HepG2 (cell line): ENCODE data around the gene PAXX. TPM values are rescaled to one million over a fixed set of nuclear protein-coding genes. Genes with fewer than 3 reads are reported as not detected.
A peak's percentile ranks its signal among the peaks of the same experiment; 100 is the strongest.

Experiments used
- ATAC-seq: fragments of 200-7000 bp; cut with Tn5 transposase; 3 replicates; pipeline ENCODE4 v1.9.1; 2020; ENCODE audit warnings: mild to moderate bottlenecking, moderate library complexity
- BruUV-seq: library from RNA; stranded (reverse); fragments of 400-500 nt; replicated peaks from 2 replicates; lab custom pipeline; 2021; lab: Mats Ljungman, UMichigan
- CTCF ChIA-PET: fragments of 300-600 bp; formaldehyde crosslinking; extraction: SDS; loops from one replicate; lab custom pipeline; 2021; ENCODE audit warnings: low total read pairs, inconsistent platforms, low intra/inter-chr PET ratio; lab: Yijun Ruan, JAX
- POLR2A ChIA-PET: fragments of 350-600 bp; sonication (Branson Sonifier 250); formaldehyde crosslinking; loops from one replicate; lab custom pipeline; 2020; ENCODE audit warnings: antibody characterized with exemption, inconsistent platforms; lab: Yijun Ruan, JAX
- DNase-seq: peaks from one replicate; pipeline ENCODE4 v3.0.0-alpha.2; 2015; ENCODE audit warnings: low spot score
- FAIRE-seq: peaks from 3 replicates; lab custom pipeline; 2011; peaks lifted over from hg19 to GRCh38; lab: Jason Lieb, UNC
- H2AFZ ChIP-seq: one replicate; pipeline ENCODE4 v1.6.1; 2011; ENCODE audit warnings: low read length, inconsistent platforms
- H3K27ac ChIP-seq: fragments of 300-600 bp; 3 replicates; pipeline ENCODE4 v1.8.0; 2011; ENCODE audit warnings: mixed run types, mild to moderate bottlenecking, mixed read lengths, low read length, inconsistent platforms; ENCODE audit not compliant: insufficient read depth; ENCODE audit errors: extremely low read length
- H3K27me3 ChIP-seq, 2 experiments: fragments of 200-600 bp in 1 of 2; 2 replicates in 1 of 2; 3 replicates in 1 of 2; pipeline versions ENCODE4 v1.6.0 to v1.8.0; 2011; ENCODE audit warnings: low read length in 2 of 2, mild to moderate bottlenecking in 2 of 2, moderate library complexity in 2 of 2, inconsistent platforms in 1 of 2; ENCODE audit not compliant: insufficient read depth in 2 of 2, control insufficient read depth in 1 of 2
- H3K36me3 ChIP-seq, 2 experiments: fragments of 200-600 bp in 1 of 2; replicated peaks in 1 of 2; 2 replicates in 1 of 2; 3 replicates in 1 of 2; pipeline versions ENCODE4 v1.5.1 to v1.8.0; 2011; ENCODE audit warnings: low read length in 2 of 2, inconsistent platforms in 1 of 2; ENCODE audit not compliant: insufficient read depth in 2 of 2, control insufficient read depth in 1 of 2
- H3K4me1 ChIP-seq: 2 replicates; pipeline ENCODE4 v1.5.1; 2012; ENCODE audit warnings: low read length, inconsistent platforms; ENCODE audit not compliant: insufficient read depth
- H3K4me2 ChIP-seq: 2 replicates; pipeline ENCODE4 v1.6.0; 2011; ENCODE audit warnings: low read depth, low read length, inconsistent platforms
- H3K4me3 ChIP-seq, 3 experiments: fragments of 200-600 bp in 1 of 3; sonication (generic), shearing (Covaris generic) in 1 of 3; replicated peaks in 1 of 3; 2 replicates each; pipeline ENCODE4 v1.5.1; 2011 to 2016; ENCODE audit warnings: low read length in 3 of 3, inconsistent platforms in 2 of 3, low read depth in 2 of 3, mild to moderate bottlenecking in 2 of 3, control low read depth in 1 of 3, mixed read lengths in 1 of 3; ENCODE audit not compliant: insufficient read depth in 1 of 3
- H3K79me2 ChIP-seq: one replicate; pipeline ENCODE4 v1.6.1; 2011; ENCODE audit warnings: low read length, inconsistent platforms; ENCODE audit not compliant: insufficient read depth
- H3K9ac ChIP-seq: 2 replicates; pipeline ENCODE4 v1.6.0; 2011; ENCODE audit warnings: mild to moderate bottlenecking, low read depth, low read length, inconsistent platforms; ENCODE audit not compliant: insufficient read depth
- H3K9me3 ChIP-seq: 2 replicates; pipeline ENCODE4 v1.5.1; 2012; ENCODE audit warnings: mild to moderate bottlenecking, low read length
- H4K20me1 ChIP-seq: 2 replicates; pipeline ENCODE4 v1.6.0; 2011; ENCODE audit warnings: inconsistent platforms, mild to moderate bottlenecking, low read length, moderate library complexity; ENCODE audit not compliant: insufficient read depth
- BHLHE40 ChIP-seq: IDR thresholded peaks from 2 replicates; pipeline ENCODE4 v1.6.1; 2011; ENCODE audit warnings: low read length, improper control_type of control experiment
- MNT ChIP-seq: fragments of 450-650 bp; IDR thresholded peaks from 2 replicates; pipeline ENCODE4 v1.6.1; 2016
- THAP11 ChIP-seq: IDR thresholded peaks from 2 replicates; pipeline ENCODE4 v1.6.1; 2016; ENCODE audit warnings: missing biosample characterization, missing genetic modification reagents
- ZNF598 ChIP-seq: sonication (generic); formaldehyde crosslinking; IDR thresholded peaks from 2 replicates; pipeline ENCODE4 v1.5.1; 2020; ENCODE audit warnings: mild to moderate bottlenecking, missing genetic modification reagents, borderline replicate concordance
- WGBS: methylation state at CpG from one replicate; pipeline ENCODE4 v1.1.6; 2017; ENCODE audit warnings: low lambda C conversion rate; 5-methylcytosine and 5-hydroxymethylcytosine counted together
- in situ Hi-C: cut with HindIII; loops from 2 replicates; pipeline ENCODE4 v1.10.0; 2017; ENCODE audit warnings: low pct_unique_long_range_greater_than_20kb; ENCODE audit not compliant: extremely low pct_ligation_motif_present
- intact Hi-C: fragments of 100-400 bp; cut with micrococcal nuclease; formaldehyde crosslinking; loops from one replicate; pipeline ENCODE4 v1.10.0; 2022; ENCODE audit not compliant: unreplicated experiment
- polyA plus RNA-seq, 8 experiments: library from polyadenylated mRNA; depleted of rRNA in 3 of 8; stranded (reverse) in 7 of 8; unstranded in 1 of 8; fragments of >200 nt; fragmentation: Illumina TruSeq in 4 of 8; extraction: Trizol in 4 of 8; gene quantifications; 2 replicates each; pipeline versions ENCODE4 v1.2.1 to v1.2.3, GENCODE V29; 2011 to 2016; ENCODE audit warnings: low read depth in 4 of 8, missing spikeins in 1 of 8, mixed read lengths in 1 of 8; ENCODE audit not compliant: insufficient read depth in 1 of 8
- total RNA-seq, 5 experiments: library from RNA; depleted of rRNA; stranded (reverse); fragments of >200 nt; fragmentation: Illumina TruSeq; extraction: Trizol; gene quantifications; 2 replicates each; pipeline ENCODE4 v1.2.3, GENCODE V29; 2016; ENCODE audit warnings: low read depth in 1 of 5
- TF ChIP-seq, protein P1 (sequence below): IDR thresholded peaks from 2 replicates; pipeline ENCODE4 v1.6.1; 2016; ENCODE audit warnings: missing compliant biosample characterization, missing genetic modification reagents, borderline replicate concordance

Gene PAXX
- total and polyA plus RNA-seq, 2 of the 13 experiments (the other 11 are each of a cell fraction or from before 2014, with no cell fraction given) = 14.0 to 31.9 TPM

GRCh38 chr9:136962163-136962562 lies 30.1 kb upstream of the PAXX start (continued):
- TF ChIP-seq THAP11 (CRISPR knock-in tag) = no peak

DNA sequence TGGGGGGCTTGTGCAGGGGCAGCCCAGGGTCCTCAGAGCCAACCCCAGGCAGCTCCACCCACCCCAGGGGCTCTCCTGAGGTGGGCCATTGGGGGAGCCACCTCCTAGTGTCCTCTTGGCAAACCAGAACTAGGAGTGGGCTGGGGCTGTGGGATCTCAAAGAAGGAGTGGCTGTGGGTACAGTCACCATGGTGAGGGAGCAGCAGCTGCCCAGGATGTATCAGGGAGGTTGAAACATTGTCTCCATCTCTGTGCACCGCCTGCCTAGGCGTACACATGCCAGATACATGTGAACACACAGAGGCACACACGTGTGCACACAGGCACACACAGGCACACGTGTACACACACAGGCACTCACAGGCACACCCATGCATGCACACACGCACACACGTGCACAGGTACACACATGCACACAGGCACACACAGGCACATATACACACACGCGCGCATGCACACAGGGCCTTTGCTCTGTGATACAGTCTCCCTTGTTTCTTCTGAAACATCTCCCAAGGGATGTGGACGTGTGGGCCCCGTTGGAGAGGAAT lies 29.4 kb upstream of the PAXX start:
- Histone ChIP-seq H2AFZ (no peak overlapping the region), H4K20me1 (no peaks in the 10 kb centered on the region), H3K4me3 (no peak overlapping the region), H3K4me1 (peaks cover 16% of the 10 kb centered on the region), H3K9me3 (no peaks in the 10 kb centered on the region), H3K27me3 (peaks cover 14 to 52% of the 10 kb centered on the region in 2 experiments), H3K4me2 (no peak overlapping the region), H3K36me3 (no peaks in the 10 kb centered on the region), H3K9ac (no peak overlapping the region), H3K79me2 (no peaks in the 10 kb centered on the region), H3K27ac (no peak overlapping the region)
- CTCF ChIA-PET = no interaction called here
- TF ChIP-seq MNT = peak; percentile 91
- TF ChIP-seq ZNF598 (CRISPR knock-in tag) = no peak
- TF ChIP-seq, protein P1, sequence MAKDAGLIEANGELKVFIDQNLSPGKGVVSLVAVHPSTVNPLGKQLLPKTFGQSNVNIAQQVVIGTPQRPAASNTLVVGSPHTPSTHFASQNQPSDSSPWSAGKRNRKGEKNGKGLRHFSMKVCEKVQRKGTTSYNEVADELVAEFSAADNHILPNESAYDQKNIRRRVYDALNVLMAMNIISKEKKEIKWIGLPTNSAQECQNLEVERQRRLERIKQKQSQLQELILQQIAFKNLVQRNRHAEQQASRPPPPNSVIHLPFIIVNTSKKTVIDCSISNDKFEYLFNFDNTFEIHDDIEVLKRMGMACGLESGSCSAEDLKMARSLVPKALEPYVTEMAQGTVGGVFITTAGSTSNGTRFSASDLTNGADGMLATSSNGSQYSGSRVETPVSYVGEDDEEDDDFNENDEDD (CRISPR knock-in tag) = no peak
- 0 out of 2 replicates have a peak, but pooled peaks have one; percentile 8 for TF ChIP-seq BHLHE40
- ATAC-seq (no peak), FAIRE-seq (no peak), DNase-seq (no peak)
- POLR2A ChIA-PET = no interaction called here
- in situ Hi-C loops = no loop called here
- BruUV-seq = no TSS peak
- intact Hi-C loops = no loop called here
- whole genome bisulfite sequencing = 53% methylated on average over 6 of the region's 11 CpGs
